Cardiac fibroblast (primary cell): ENCODE measurements around the gene MAML2.

Experiments used
- DNase-seq, 2 donors: peaks; one replicate each; pipeline versions ENCODE4 v3.0.0 to v3.0.0-alpha.2; 2010; ENCODE audit warnings: low read depth in 2 of 2
- H3K4me3 ChIP-seq, 2 donors: replicated peaks in 1 of 2; 1 replicate in 1 of 2; 2 replicates in 1 of 2; pipeline ENCODE4 v1.5.1; 2011; ENCODE audit warnings: low read depth in 2 of 2, low read length in 2 of 2, mild to moderate bottlenecking in 2 of 2, moderate library complexity in 1 of 2
- TF ChIP-seq, protein P1 (sequence below): IDR thresholded peaks from one replicate; pipeline ENCODE4 v1.5.1; 2011; ENCODE audit warnings: low read depth, mild to moderate bottlenecking, low read length, inconsistent platforms

The MAML2 gene

DNA sequence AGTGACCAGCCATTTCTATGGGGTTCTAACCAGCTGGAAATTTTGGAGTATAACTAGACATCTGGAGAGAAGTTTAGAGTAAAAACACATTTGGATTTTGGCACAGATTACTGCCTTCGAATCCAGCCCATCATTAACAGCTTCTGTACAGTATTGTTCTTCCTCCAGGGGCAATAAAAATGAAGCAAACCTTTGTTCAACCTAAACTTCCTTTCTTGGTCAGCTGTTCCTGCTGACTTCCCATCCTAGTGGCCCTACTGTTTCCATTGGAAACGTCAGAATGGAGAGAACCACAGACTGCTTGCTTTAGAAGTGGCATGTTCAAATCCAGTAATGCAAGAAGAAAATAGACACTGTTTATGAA is 215.4 kb downstream of the MAML2 start:
- TF ChIP-seq, protein P1, sequence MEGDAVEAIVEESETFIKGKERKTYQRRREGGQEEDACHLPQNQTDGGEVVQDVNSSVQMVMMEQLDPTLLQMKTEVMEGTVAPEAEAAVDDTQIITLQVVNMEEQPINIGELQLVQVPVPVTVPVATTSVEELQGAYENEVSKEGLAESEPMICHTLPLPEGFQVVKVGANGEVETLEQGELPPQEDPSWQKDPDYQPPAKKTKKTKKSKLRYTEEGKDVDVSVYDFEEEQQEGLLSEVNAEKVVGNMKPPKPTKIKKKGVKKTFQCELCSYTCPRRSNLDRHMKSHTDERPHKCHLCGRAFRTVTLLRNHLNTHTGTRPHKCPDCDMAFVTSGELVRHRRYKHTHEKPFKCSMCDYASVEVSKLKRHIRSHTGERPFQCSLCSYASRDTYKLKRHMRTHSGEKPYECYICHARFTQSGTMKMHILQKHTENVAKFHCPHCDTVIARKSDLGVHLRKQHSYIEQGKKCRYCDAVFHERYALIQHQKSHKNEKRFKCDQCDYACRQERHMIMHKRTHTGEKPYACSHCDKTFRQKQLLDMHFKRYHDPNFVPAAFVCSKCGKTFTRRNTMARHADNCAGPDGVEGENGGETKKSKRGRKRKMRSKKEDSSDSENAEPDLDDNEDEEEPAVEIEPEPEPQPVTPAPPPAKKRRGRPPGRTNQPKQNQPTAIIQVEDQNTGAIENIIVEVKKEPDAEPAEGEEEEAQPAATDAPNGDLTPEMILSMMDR = no peak
- no peak for DNase-seq
- H3K4me3 ChIP-seq = no peak overlapping the region

DNA sequence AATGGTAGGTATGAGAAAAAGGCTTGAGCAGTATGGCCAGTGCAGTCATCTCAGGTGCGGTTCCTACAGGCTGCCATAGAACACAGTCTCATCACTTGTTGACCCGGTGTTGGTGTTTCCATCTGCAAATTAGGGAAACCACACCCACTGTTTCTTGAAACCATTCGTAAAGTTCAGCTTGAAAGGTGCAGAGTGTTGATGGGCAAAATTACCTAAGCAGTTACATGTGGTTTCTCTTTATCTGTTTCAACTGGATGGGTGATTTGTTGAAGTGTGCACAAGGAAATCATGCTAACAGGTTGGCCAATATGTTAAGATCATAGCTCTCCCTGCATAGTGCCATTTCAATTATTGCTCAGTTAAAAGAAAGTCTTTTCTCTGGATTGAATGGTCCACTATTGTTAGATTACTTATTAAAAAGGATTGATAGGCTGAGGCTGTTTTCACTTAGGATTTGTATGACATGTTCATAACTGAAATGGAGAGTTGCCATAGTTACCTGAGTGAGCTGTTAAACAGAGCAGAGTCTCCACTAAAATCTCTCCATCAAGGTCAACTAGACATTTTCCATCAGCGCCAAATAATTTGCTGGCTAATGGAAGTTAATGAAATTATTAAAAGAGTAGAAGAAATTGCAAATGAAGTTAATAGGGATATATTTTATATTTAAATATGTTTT is 215.9 kb downstream of the MAML2 start:
- no peak for DNase-seq
- no peak overlapping the region for H3K4me3 ChIP-seq
- TF ChIP-seq, protein P1 = no peak

DNA sequence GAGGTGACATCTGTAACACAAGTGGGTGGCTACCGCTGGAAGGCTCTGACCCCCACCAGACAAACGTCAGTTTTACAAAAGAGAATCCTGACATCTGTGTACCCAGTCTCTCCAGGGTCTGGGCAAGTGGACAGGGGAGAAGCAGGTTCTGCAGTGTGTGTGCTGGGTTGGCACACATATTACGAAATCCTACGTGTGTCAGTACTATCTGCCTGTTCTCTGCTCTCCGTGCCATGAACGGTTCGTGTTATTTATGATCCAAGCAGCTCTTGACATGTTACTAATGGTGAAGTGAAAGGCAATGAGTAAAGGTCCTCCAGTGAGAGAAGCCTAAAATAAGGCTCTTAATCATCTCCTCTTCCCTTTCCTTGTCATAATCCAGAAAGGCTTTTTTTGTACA is 217.6 kb downstream of the MAML2 start:
- H3K4me3 ChIP-seq = no peak overlapping the region
- TF ChIP-seq, protein P1 = no peak
- DNase-seq = no peak

DNA sequence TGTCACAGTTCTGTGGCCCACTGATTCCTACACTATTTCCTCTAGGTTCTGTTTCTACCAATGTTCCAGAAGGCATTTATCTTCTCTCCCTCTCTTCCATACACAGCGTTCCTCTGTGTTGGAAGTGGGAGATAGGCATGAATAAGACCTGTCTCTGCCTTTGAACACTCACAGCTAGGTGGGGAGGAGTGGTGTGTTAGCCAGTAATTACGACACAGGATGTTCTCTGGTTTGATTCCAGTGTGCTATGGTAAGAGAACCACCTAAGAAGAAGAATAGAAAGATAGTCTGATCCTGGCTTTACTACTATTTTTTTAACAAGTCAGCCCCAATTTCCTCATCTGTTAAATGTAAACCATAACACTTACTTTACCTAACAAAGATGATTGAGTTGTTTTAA is 218.8 kb downstream of the MAML2 start:
- DNase-seq = no peak
- no peak overlapping the region for H3K4me3 ChIP-seq
- TF ChIP-seq, protein P1 = no peak

DNA sequence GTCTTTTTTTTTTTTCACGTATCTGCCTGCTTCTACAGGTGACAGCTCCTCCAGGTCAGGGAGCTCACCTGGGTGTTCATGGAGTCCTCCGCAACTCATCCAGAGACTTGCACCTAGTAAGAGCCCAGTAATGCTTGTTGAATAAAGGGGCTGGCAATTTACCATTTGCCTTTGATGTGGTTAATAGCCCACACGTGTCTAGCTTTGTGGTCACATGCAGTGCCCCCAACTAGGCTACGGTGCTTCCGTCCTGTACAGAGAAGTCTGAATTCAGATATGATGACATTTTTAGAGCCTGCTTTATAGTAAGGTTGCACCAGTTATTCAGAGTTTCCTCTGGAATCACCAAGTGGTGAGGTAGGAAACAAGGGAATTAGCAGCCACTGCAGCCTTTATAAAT is 219.7 kb downstream of the MAML2 start:
- H3K4me3 ChIP-seq = no peak overlapping the region
- DNase-seq = no peak
- TF ChIP-seq, protein P1 = no peak

DNA sequence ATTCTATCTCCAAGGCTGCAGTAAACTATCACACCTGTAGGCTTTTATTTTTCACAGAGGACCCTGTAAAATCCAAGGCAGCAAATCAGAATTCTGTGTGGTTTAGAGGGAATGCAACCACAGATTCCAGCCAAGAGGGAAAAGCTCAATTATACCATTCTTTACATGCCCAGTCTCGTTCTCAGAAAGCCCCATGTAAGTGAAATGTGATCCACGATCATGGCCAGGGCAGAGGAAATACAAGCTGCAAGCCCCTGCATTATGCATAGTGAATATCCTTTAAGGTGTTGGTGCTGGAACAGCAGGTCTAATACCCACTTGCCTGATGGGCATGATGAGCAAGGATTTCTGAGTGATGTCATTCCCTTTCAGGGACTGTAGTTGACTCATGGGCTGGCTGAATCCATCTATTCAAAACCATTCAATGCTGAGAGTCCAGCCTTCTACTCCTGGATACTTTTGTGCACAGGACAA is 220.4 kb downstream of the MAML2 start:
- TF ChIP-seq, protein P1 = no peak
- H3K4me3 ChIP-seq = no peak overlapping the region
- no peak for DNase-seq

DNA sequence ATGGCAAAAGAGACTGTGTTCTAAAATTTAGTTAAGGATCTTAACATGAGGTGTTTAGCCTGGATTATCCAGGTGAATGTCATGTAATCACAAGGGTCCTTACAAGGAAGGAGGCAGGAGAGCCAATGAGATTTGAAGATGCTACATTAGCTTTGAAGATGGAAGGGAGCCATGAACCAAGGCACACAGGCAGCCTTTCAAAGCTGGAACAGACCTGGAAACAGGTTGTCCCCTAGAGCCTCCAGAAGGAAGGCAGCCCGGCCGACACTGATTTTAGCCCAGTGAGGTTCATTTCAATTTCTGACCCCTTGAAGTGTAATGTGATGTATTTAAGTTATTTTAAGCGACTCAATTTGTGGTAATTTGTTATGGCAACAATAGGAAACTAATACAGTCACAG is 223.8 kb downstream of the MAML2 start:
- DNase-seq = no peak
- no peak overlapping the region for H3K4me3 ChIP-seq
- TF ChIP-seq, protein P1 = no peak
